K562 (cell line): ENCODE data around the gene NOTCH1. TPM values are rescaled to one million over a fixed set of nuclear protein-coding genes. Genes with fewer than 3 reads are reported as not detected.

ENCODE experiments used
- ATAC-seq: fragments of 200-7000 bp; cut with Tn5 transposase; 3 replicates; pipeline ENCODE4 v1.9.1; 2020; ENCODE audit warnings: moderate library complexity
- BruUV-seq: library from RNA; stranded (reverse); fragments of 400-500 nt; replicated peaks from 2 replicates; lab custom pipeline; 2021; lab: Mats Ljungman, UMichigan
- CTCF ChIA-PET: fragments of 300-600 bp; formaldehyde crosslinking; extraction: SDS; loops from one replicate; lab custom pipeline; 2021; ENCODE audit warnings: low intra/inter-chr PET ratio; lab: Yijun Ruan, JAX
- POLR2A ChIA-PET: fragments of 300-600, 350-650 bp; sonication (Branson Sonifier 250); formaldehyde crosslinking; extraction: SDS; loops from one replicate; lab custom pipeline; 2021; ENCODE audit warnings: antibody characterized with exemption, inconsistent platforms; lab: Yijun Ruan, JAX
- DNase-seq, 4 experiments: peaks; one replicate each; pipeline versions ENCODE4 v3.0.0 to v3.0.0-alpha.2; 2011 to 2018; ENCODE audit warnings: low spot score in 3 of 4, mixed read lengths in 3 of 4; ENCODE audit errors: extremely low read depth in 1 of 4
- FAIRE-seq: peaks from 2 replicates; lab custom pipeline; 2011; peaks lifted over from hg19 to GRCh38; lab: Jason Lieb, UNC
- H2AFZ ChIP-seq: 2 replicates; pipeline ENCODE4 v1.6.0; 2011; ENCODE audit warnings: low read depth, low read length, control low read depth, inconsistent platforms
- H3K27ac ChIP-seq: fragments of 200-600 bp; 3 replicates; pipeline ENCODE4 v1.8.0; 2011; ENCODE audit warnings: low read depth, mild to moderate bottlenecking, control low read depth, inconsistent platforms, low read length, moderate library complexity, mixed read lengths; ENCODE audit errors: extremely low read depth
- H3K27me3 ChIP-seq, 2 experiments: fragments of 300-600 bp in 1 of 2; 2 replicates in 1 of 2; 3 replicates in 1 of 2; pipeline versions ENCODE4 v1.6.0 to v1.8.0; 2011; ENCODE audit warnings: inconsistent platforms in 2 of 2, low read length in 2 of 2, mild to moderate bottlenecking in 1 of 2, mixed read lengths in 1 of 2, moderate library complexity in 1 of 2; ENCODE audit not compliant: control insufficient read depth in 2 of 2, insufficient read depth in 2 of 2
- H3K36me3 ChIP-seq: fragments of 300-600 bp; 3 replicates; pipeline ENCODE4 v1.8.0; 2011; ENCODE audit warnings: mild to moderate bottlenecking, low read length, inconsistent platforms; ENCODE audit not compliant: control insufficient read depth, insufficient read depth
- H3K4me1 ChIP-seq, 2 experiments: fragments of 200-600 bp in 1 of 2; replicated peaks in 1 of 2; 2 replicates in 1 of 2; 3 replicates in 1 of 2; pipeline versions ENCODE4 v1.5.1 to v1.8.0; 2011; ENCODE audit warnings: inconsistent platforms in 2 of 2, low read length in 2 of 2, mild to moderate bottlenecking in 1 of 2, mixed read lengths in 1 of 2, moderate library complexity in 1 of 2; ENCODE audit not compliant: control insufficient read depth in 2 of 2, insufficient read depth in 2 of 2
- H3K4me2 ChIP-seq: 2 replicates; pipeline ENCODE4 v1.6.1; 2011; ENCODE audit warnings: low read length, control low read depth, inconsistent platforms, mixed read lengths; ENCODE audit not compliant: insufficient read depth
- H3K4me3 ChIP-seq: fragments of 200-600 bp; sonication (generic), shearing (Covaris generic); 2 replicates; pipeline ENCODE4 v1.5.1; 2016; ENCODE audit warnings: control low read depth, inconsistent platforms
- H3K79me2 ChIP-seq: fragments of 200-600 bp; 3 replicates; pipeline ENCODE4 v1.8.0; 2011; ENCODE audit warnings: low read length, inconsistent platforms; ENCODE audit not compliant: control insufficient read depth, insufficient read depth
- H3K9ac ChIP-seq, 2 experiments: 2 replicates each; pipeline versions ENCODE4 v1.6.0 to v1.6.1; 2011; ENCODE audit warnings: low read depth in 2 of 2, low read length in 2 of 2, control low read depth in 1 of 2, inconsistent platforms in 1 of 2, mild to moderate bottlenecking in 1 of 2, mixed read lengths in 1 of 2; ENCODE audit not compliant: insufficient read depth in 1 of 2
- H3K9me1 ChIP-seq: one replicate; pipeline ENCODE4 v1.6.0; 2011; ENCODE audit warnings: inconsistent platforms, mild to moderate bottlenecking, low read length, moderate library complexity; ENCODE audit not compliant: control insufficient read depth, insufficient read depth
- H3K9me3 ChIP-seq: replicated peaks from 2 replicates; pipeline ENCODE4 v1.5.1; 2011; ENCODE audit warnings: low read depth, low read length, inconsistent platforms; ENCODE audit not compliant: control insufficient read depth, insufficient read depth
- H4K20me1 ChIP-seq: replicated peaks from 2 replicates; pipeline ENCODE4 v1.6.1; 2011; ENCODE audit warnings: low read length, inconsistent platforms, mixed read lengths; ENCODE audit not compliant: control insufficient read depth, insufficient read depth
- FOXJ3 ChIP-seq: sonication (generic); formaldehyde crosslinking; IDR thresholded peaks from 2 replicates; pipeline ENCODE4 v1.4.0; 2020; ENCODE audit warnings: mild to moderate bottlenecking, missing genetic modification reagents
- FOXP1 ChIP-seq: sonication (generic); formaldehyde crosslinking; IDR thresholded peaks from 2 replicates; pipeline ENCODE4 v1.8.0; 2022; ENCODE audit warnings: mild to moderate bottlenecking, missing genetic modification reagents
- HNRNPLL ChIP-seq: fragments of 200-400 bp; formaldehyde crosslinking; IDR thresholded peaks from 2 replicates; pipeline ENCODE4 v1.6.1; 2017; ENCODE audit warnings: low read length, low read depth, mild to moderate bottlenecking; ENCODE audit not compliant: poor library complexity, severe bottlenecking
- KDM4B ChIP-seq, 2 experiments: fragments of 450-650 bp in 1 of 2; sonication (generic) in 1 of 2; IDR thresholded peaks; 2 replicates each; pipeline ENCODE4 v1.6.1; 2016 to 2017; ENCODE audit warnings: borderline replicate concordance in 2 of 2, antibody characterized with exemption in 1 of 2, low read depth in 1 of 2, mild to moderate bottlenecking in 1 of 2
- KHSRP ChIP-seq: fragments of 450-650 bp; IDR thresholded peaks from 2 replicates; pipeline ENCODE4 v1.6.1; 2017
- MTA2 ChIP-seq: fragments of 450-650 bp; IDR thresholded peaks from 2 replicates; pipeline ENCODE4 v1.6.1; 2016; ENCODE audit warnings: low read depth
- OTX1 ChIP-seq: fragments of 450-650 bp; formaldehyde crosslinking; IDR thresholded peaks from 2 replicates; pipeline ENCODE4 v1.4.0; 2022; ENCODE audit warnings: mild to moderate bottlenecking
- POLR2B ChIP-seq: fragments of 450-650 bp; IDR thresholded peaks from 2 replicates; pipeline ENCODE4 v1.6.1; 2018; ENCODE audit warnings: low read depth; ENCODE audit not compliant: partially characterized antibody
- PTRF ChIP-seq: fragments of 450-650 bp; IDR thresholded peaks from 2 replicates; pipeline ENCODE4 v1.6.1; 2016; ENCODE audit warnings: mild to moderate bottlenecking, missing genetic modification characterization, missing compliant biosample characterization
- REST ChIP-seq, 2 experiments: fragments of 450-650 bp; formaldehyde crosslinking in 1 of 2; IDR thresholded peaks; 2 replicates each; pipeline versions ENCODE4 v1.4.0 to v1.6.1; 2014 to 2020; ENCODE audit warnings: mild to moderate bottlenecking in 2 of 2, borderline replicate concordance in 1 of 2, low read depth in 1 of 2
- WGBS: fragments of 100-300 bp; shearing (Covaris generic); methylation state at CpG from one replicate; pipeline ENCODE4 v1.1.6; 2016; ENCODE audit warnings: low coverage, mixed read lengths; ENCODE audit not compliant: insufficient coverage; ENCODE audit errors: missing lambda C conversion rate; 5-methylcytosine and 5-hydroxymethylcytosine counted together
- in situ Hi-C: fragments of 300-500 bp; cut with MboI; formaldehyde crosslinking; loops from 4 replicates; pipeline ENCODE4 v1.15.0; 2018; ENCODE audit warnings: inconsistent platforms, mixed read lengths
- intact Hi-C: fragments of 100-400 bp; cut with micrococcal nuclease; formaldehyde crosslinking; loops from 2 replicates; pipeline ENCODE4 v1.14.2; 2022
- polyA plus RNA-seq, 8 experiments: library from polyadenylated mRNA; depleted of rRNA in 4 of 8; stranded (reverse) in 5 of 8; unstranded in 3 of 8; fragments of >200 nt; fragmentation: Nextera tagmentation in 2 of 8; fragmentation: Illumina TruSeq in 1 of 8; extraction: Ambion mirVana in 2 of 8; extraction: Trizol in 1 of 8; gene quantifications; 2 replicates each; pipeline versions ENCODE4 v1.2.1 to v1.2.3, GENCODE V29; 2011 to 2014; ENCODE audit warnings: inconsistent platforms in 1 of 8, missing spikeins in 1 of 8
- total RNA-seq, 7 experiments: library from RNA; depleted of rRNA in 6 of 7; stranded (reverse); fragments of >200 nt in 6 of 7; fragmentation: Illumina TruSeq in 2 of 7; extraction: Trizol in 2 of 7; gene quantifications; 2 replicates each; pipeline versions ENCODE4 v1.2.1 to v1.2.3, GENCODE V29; 2011 to 2021; ENCODE audit warnings: low replicate concordance in 1 of 7

The NOTCH1 gene
- total and polyA plus RNA-seq, 9 of the 15 experiments (the other 6 are each of a cell fraction or from before 2014, with no cell fraction given), result 0.03 to 31.4 (median 2.3) TPM

GRCh38 chr9:136590821-136591752 is 45.2 kb upstream of the NOTCH1 start:
- H3K4me3 ChIP-seq, result no peak overlapping the region
- peaks cover 27 to 50% of the 10 kb centered on the region in 2 experiments for H3K27me3 ChIP-seq
- POLR2A ChIA-PET, result interaction anchor here (0.5 to 1.1 kb wide), 4 partner anchors 13 to 50 kb away, joined by 3 to 4 read pairs (median 3); no protein-coding TSS in a partner anchor
- 0 out of 2 replicates have a peak, but pooled peaks cover 3% of the 10 kb centered on the region for H3K9me3 ChIP-seq
- H2AFZ ChIP-seq, result no peak overlapping the region; the same call in 1 of the 2 replicates
- WGBS, result 22% methylated on average over 26 of the region's 26 CpGs
- BruUV-seq, result no TSS peak
- no peak; the same call in 2 of the 3 replicates for ATAC-seq
- no peaks in the 10 kb centered on the region for H4K20me1 ChIP-seq
- FAIRE-seq, result peak; percentile 52
- DNase-seq, result peak in 2 of 4 experiments; percentile 47 to 52
- in situ Hi-C loops (no loop called here), intact Hi-C loops (no loop called here)
- peaks cover 43 to 67% of the 10 kb centered on the region in 2 experiments for H3K4me1 ChIP-seq
- H3K36me3 ChIP-seq, result no peaks in the 10 kb centered on the region
- H3K27ac ChIP-seq, result no peak overlapping the region
- no peaks in the 10 kb centered on the region for H3K9me1 ChIP-seq
- CTCF ChIA-PET, result no interaction called here
- no peaks in the 10 kb centered on the region for H3K79me2 ChIP-seq
- H3K4me2 ChIP-seq, result no peak overlapping the region
- H3K9ac ChIP-seq, result peak overlapping the region in 1 of 2 experiments; percentile 53; a peak in 1 of 4 replicates
- TF ChIP-seq REST (IDR thresholded peaks at IDR 0.05; ENCODE audit: borderline replicate concordance) (peak; percentile 23; the same call in 1 of the 2 replicates), REST (CRISPR knock-in tag; IDR thresholded peaks at IDR 0.05; ENCODE audit: low read depth) (no peak), MTA2 (no peak), KHSRP (no peak), KDM4B (IDR thresholded peaks at IDR 0.05; ENCODE audit: borderline replicate concordance in 2 of 2, low read depth in 1 of 2) (no peak), FOXJ3 (CRISPR knock-in tag) (no peak), OTX1 (CRISPR knock-in tag) (no peak), HNRNPLL (no peak), FOXP1 (no peak), POLR2B (no peak), PTRF (tag) (no peak)
